Right cardiac atrium (tissue), 5 donors: ENCODE measurements around the gene DGKG. TPM values are rescaled to one million over a fixed set of nuclear protein-coding genes. Genes with fewer than 3 reads are reported as not detected.

Experiments used
- ATAC-seq, 2 donors: fragments of 200-7000 bp; cut with Tn5 transposase; one replicate each; pipeline versions ENCODE4 v1.8.0 to v1.9.1; 2020; ENCODE audit warnings: moderate library complexity in 2 of 2, mild to moderate bottlenecking in 1 of 2
- DNase-seq, 3 donors: peaks; one replicate each; pipeline ENCODE4 v3.0.0-alpha.2; 2020
- H3K27ac ChIP-seq: one replicate; pipeline ENCODE4 v1.5.1; 2013; ENCODE audit warnings: mild to moderate bottlenecking, low read length, control low read depth, moderate library complexity
- H3K27me3 ChIP-seq: one replicate; pipeline ENCODE4 v1.6.1; 2013; ENCODE audit not compliant: control insufficient read depth, insufficient read depth
- H3K4me1 ChIP-seq: one replicate; pipeline ENCODE4 v1.6.1; 2013; ENCODE audit warnings: low read length; ENCODE audit not compliant: control insufficient read depth, insufficient read depth
- H3K4me3 ChIP-seq: one replicate; pipeline ENCODE4 v1.5.1; 2013; ENCODE audit warnings: low read length, control low read depth
- H3K9me3 ChIP-seq: one replicate; pipeline ENCODE4 v1.6.1; 2013; ENCODE audit warnings: low read length; ENCODE audit not compliant: control insufficient read depth
- WGBS: extraction: QIAGEN DNeasy Blood & Tissue Kit; methylation state at CpG from one replicate; pipeline ENCODE4 v1.1.7; 2013; 5-methylcytosine and 5-hydroxymethylcytosine counted together
- intact Hi-C, 4 donors: fragments of 100-400 bp; cut with DNase I; formaldehyde crosslinking; loops; one replicate each; pipeline versions ENCODE4 v1.11.0 to v1.14.0; 2022 to 2023
- polyA plus RNA-seq: library from polyadenylated mRNA; stranded (reverse); fragments of 200-250 nt; gene quantifications from one replicate; pipeline ENCODE4 v1.2.3, GENCODE V29; 2013
- total RNA-seq, 4 donors: library from RNA; stranded (reverse); fragmentation: NEBNext Ultra II Directional; extraction: Animal tissue kit (Norgen Biotek cat#: 25700); gene quantifications; one replicate each; pipeline ENCODE4 v1.2.1, GENCODE V29; 2021
- donor health status: healthy with polysubstance abuse.
- donor health status: DM: no; HTN: yes; CAD: no.
- donor health status: DM: no; HTN: no; CAD: no.
- donor health status: DM: no; HTN: yes; CAD: no; lungs with severe emphysema.
- donor health status: DM: yes; HTN: yes; CAD: no.

Gene DGKG
- total and polyA plus RNA-seq, 5 donors, result 4.5 to 23.6 (median 16.2) TPM

GRCh38 chr3:186317478-186317877, 44.6 kb downstream of the DGKG start:
- intact Hi-C loops, result no loop called here
- ATAC-seq (no peak), DNase-seq (no peak)
- H3K4me3 ChIP-seq, result no peak overlapping the region
- WGBS, result 85% methylated on average over 7 of the region's 7 CpGs
- no peaks in the 10 kb centered on the region for H3K27me3 ChIP-seq
- H3K27ac ChIP-seq, result no peak overlapping the region
- H3K4me1 ChIP-seq, result no peaks in the 10 kb centered on the region
- no peaks in the 10 kb centered on the region for H3K9me3 ChIP-seq

GRCh38 chr3:186316666-186317260, 45.3 kb downstream of the DGKG start:
- ATAC-seq (no peak), DNase-seq (no peak)
- no peak overlapping the region for H3K4me3 ChIP-seq
- no peak overlapping the region for H3K27ac ChIP-seq
- intact Hi-C loops, result no loop called here
- H3K4me1 ChIP-seq, result no peaks in the 10 kb centered on the region
- no peaks in the 10 kb centered on the region for H3K9me3 ChIP-seq
- 78% methylated on average over 9 of the region's 9 CpGs for WGBS
- no peaks in the 10 kb centered on the region for H3K27me3 ChIP-seq

- H3K9me3 ChIP-seq, result no peaks in the 10 kb centered on the region
- no peaks in the 10 kb centered on the region for H3K4me1 ChIP-seq
- no peak overlapping the region for H3K4me3 ChIP-seq
- H3K27me3 ChIP-seq, result no peaks in the 10 kb centered on the region
- no peak for DNase-seq
- H3K27ac ChIP-seq, result no peak overlapping the region
- no peak for ATAC-seq
- intact Hi-C loops, result no loop called here
- WGBS, result 80% methylated on average over 5 of the region's 5 CpGs
Observed at GRCh38 chr3:186315581-186316354, 46.3 kb downstream of the DGKG start.

GRCh38 chr3:186314896-186315295, 47.1 kb downstream of the DGKG start:
- no peak for DNase-seq
- 78% methylated on average over 3 of the region's 3 CpGs for WGBS
- Histone ChIP-seq H3K27me3 (no peaks in the 10 kb centered on the region), H3K4me1 (no peaks in the 10 kb centered on the region), H3K9me3 (no peaks in the 10 kb centered on the region), H3K27ac (no peak overlapping the region), H3K4me3 (no peak overlapping the region)
- intact Hi-C loops, result no loop called here
- no peak for ATAC-seq

GRCh38 chr3:186311441-186311840, 50.6 kb downstream of the DGKG start:
- intact Hi-C loops, result no loop called here
- H3K9me3 ChIP-seq, result no peaks in the 10 kb centered on the region
- no peak for ATAC-seq

GRCh38 chr3:186308549-186308948, 53.5 kb downstream of the DGKG start:
- H3K27ac ChIP-seq, result no peak overlapping the region

More at GRCh38 chr3:186311441-186311840, 50.6 kb downstream of the DGKG start:
- no peaks in the 10 kb centered on the region for H3K27me3 ChIP-seq
- H3K4me1 ChIP-seq, result no peaks in the 10 kb centered on the region
- 92% methylated on average over 3 of the region's 3 CpGs for WGBS
- no peak for DNase-seq
- no peak overlapping the region for H3K4me3 ChIP-seq
- H3K27ac ChIP-seq, result no peak overlapping the region

GRCh38 chr3:186307594-186308221, 54.3 kb downstream of the DGKG start:
- ATAC-seq, result no peak
- Histone ChIP-seq H3K4me3 (no peak overlapping the region), H3K4me1 (no peaks in the 10 kb centered on the region), H3K27ac (no peak overlapping the region), H3K27me3 (no peaks in the 10 kb centered on the region), H3K9me3 (no peaks in the 10 kb centered on the region)
- intact Hi-C loops, result no loop called here
- DNase-seq, result no peak
- WGBS, result 60% methylated on average over 3 of the region's 3 CpGs

More at GRCh38 chr3:186308549-186308948, 53.5 kb downstream of the DGKG start:
- Histone ChIP-seq H3K4me1 (no peaks in the 10 kb centered on the region), H3K4me3 (no peak overlapping the region), H3K9me3 (no peaks in the 10 kb centered on the region), H3K27me3 (no peaks in the 10 kb centered on the region)
- intact Hi-C loops, result no loop called here
- DNase-seq (no peak), ATAC-seq (no peak)
- WGBS, result 95% methylated on average over 1 of the region's 1 CpG

- Histone ChIP-seq H3K27me3 (no peaks in the 10 kb centered on the region), H3K4me1 (no peaks in the 10 kb centered on the region), H3K27ac (no peak overlapping the region), H3K9me3 (no peaks in the 10 kb centered on the region), H3K4me3 (no peak overlapping the region)
- 67% methylated on average over 2 of the region's 2 CpGs for WGBS
- ATAC-seq (no peak), DNase-seq (no peak)
- intact Hi-C loops, result no loop called here
Observed at GRCh38 chr3:186305286-186305685, 56.7 kb downstream of the DGKG start.

GRCh38 chr3:186303965-186304364, 58.1 kb downstream of the DGKG start:
- H3K27ac ChIP-seq, result no peak overlapping the region
- no peaks in the 10 kb centered on the region for H3K27me3 ChIP-seq
- H3K9me3 ChIP-seq, result no peaks in the 10 kb centered on the region
- no peak overlapping the region for H3K4me3 ChIP-seq
- 26% methylated on average over 11 of the region's 11 CpGs for WGBS
- DNase-seq (no peak), ATAC-seq (no peak)
- no peaks in the 10 kb centered on the region for H3K4me1 ChIP-seq
- intact Hi-C loops, result no loop called here

- WGBS, result 40% methylated on average over 4 of the region's 4 CpGs
- Histone ChIP-seq H3K9me3 (no peaks in the 10 kb centered on the region), H3K27ac (no peak overlapping the region), H3K4me1 (no peaks in the 10 kb centered on the region), H3K27me3 (no peaks in the 10 kb centered on the region), H3K4me3 (no peak overlapping the region)
- no peak for ATAC-seq
- intact Hi-C loops, result no loop called here
- DNase-seq, result no peak
Observed at GRCh38 chr3:186299327-186299726, 62.7 kb downstream of the DGKG start.

GRCh38 chr3:186298876-186299275, 63.2 kb downstream of the DGKG start:
- Histone ChIP-seq H3K9me3 (no peaks in the 10 kb centered on the region), H3K4me3 (no peak overlapping the region), H3K27ac (no peak overlapping the region), H3K4me1 (no peaks in the 10 kb centered on the region), H3K27me3 (no peaks in the 10 kb centered on the region)
- WGBS, result 49% methylated on average over 2 of the region's 2 CpGs
- DNase-seq, result no peak
- intact Hi-C loops, result no loop called here
- ATAC-seq, result no peak
